GM12872 (cell line): ENCODE data around the gene NOS1AP.

ENCODE experiments used
- CTCF ChIP-seq: IDR thresholded peaks from 3 replicates; pipeline ENCODE4 v1.5.1; 2011; ENCODE audit warnings: low read depth, mild to moderate bottlenecking, low read length, moderate library complexity; ENCODE audit not compliant: insufficient read depth

The NOS1AP gene

GRCh38 chr1:162398999-162399580 lies 329.6 kb downstream of the NOS1AP start:
- TF ChIP-seq CTCF: no peak

- no peak for TF ChIP-seq CTCF
Observed at GRCh38 chr1:162400790-162401355, 331.4 kb downstream of the NOS1AP start.

GRCh38 chr1:162404550-162405160 lies 335.2 kb downstream of the NOS1AP start:
- TF ChIP-seq CTCF: no peak

GRCh38 chr1:162405800-162406199 lies 336.3 kb downstream of the NOS1AP start:
- no peak for TF ChIP-seq CTCF

- no peak for TF ChIP-seq CTCF
Observed at GRCh38 chr1:162406811-162407210, 337.3 kb downstream of the NOS1AP start.

- TF ChIP-seq CTCF: no peak
Observed at GRCh38 chr1:162407539-162407938, 338.0 kb downstream of the NOS1AP start.

GRCh38 chr1:162412002-162412401 lies 342.5 kb downstream of the NOS1AP start, which contains the start of gene SH2D1B:
TSS of gene SH2D1B (minus strand) at chr1:162412136. CDS start at chr1:162412016, 120 bp downstream.
- TF ChIP-seq CTCF: no peak
